Nephron (organoid): ENCODE results near the gene OR2F2.

ENCODE experiments used
- H3K27ac Mint-ChIP-seq, 3 experiments: 2 replicates each; pipeline ENCODE4 v1.8.0; 2020; ENCODE audit warnings: mixed read lengths in 3 of 3, mild to moderate bottlenecking in 2 of 3, moderate library complexity in 1 of 3
- H3K27me3 Mint-ChIP-seq: 2 replicates; pipeline ENCODE4 v1.8.0; 2021; ENCODE audit warnings: low read depth, mild to moderate bottlenecking, moderate library complexity, mixed read lengths
- H3K36me3 Mint-ChIP-seq: 2 replicates; pipeline ENCODE4 v1.8.0; 2020; ENCODE audit warnings: low read depth, mixed read lengths
- H3K4me1 Mint-ChIP-seq: 2 replicates; pipeline ENCODE4 v1.8.0; 2020; ENCODE audit warnings: mixed read lengths
- H3K4me3 Mint-ChIP-seq, 3 experiments: 2 replicates each; pipeline ENCODE4 v1.8.0; 2020; ENCODE audit warnings: mild to moderate bottlenecking in 3 of 3, mixed read lengths in 3 of 3, moderate library complexity in 2 of 3
- H3K9me3 Mint-ChIP-seq: 2 replicates; pipeline ENCODE4 v1.8.0; 2020; ENCODE audit warnings: mixed read lengths
- TF ChIP-seq, protein P1 (sequence below), 3 experiments: fragments of 200-600 bp; sonication (generic); IDR thresholded peaks; one replicate each; pipeline ENCODE4 v1.5.0; 2021; ENCODE audit warnings: antibody characterized with exemption in 3 of 3; ENCODE audit not compliant: unreplicated experiment in 3 of 3

The OR2F2 gene, protein sequence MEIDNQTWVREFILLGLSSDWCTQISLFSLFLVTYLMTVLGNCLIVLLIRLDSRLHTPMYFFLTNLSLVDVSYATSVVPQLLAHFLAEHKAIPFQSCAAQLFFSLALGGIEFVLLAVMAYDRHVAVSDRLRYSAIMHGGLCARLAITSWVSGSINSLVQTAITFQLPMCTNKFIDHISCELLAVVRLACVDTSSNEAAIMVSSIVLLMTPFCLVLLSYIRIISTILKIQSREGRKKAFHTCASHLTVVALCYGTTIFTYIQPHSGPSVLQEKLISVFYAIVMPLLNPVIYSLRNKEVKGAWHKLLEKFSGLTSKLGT

DNA sequence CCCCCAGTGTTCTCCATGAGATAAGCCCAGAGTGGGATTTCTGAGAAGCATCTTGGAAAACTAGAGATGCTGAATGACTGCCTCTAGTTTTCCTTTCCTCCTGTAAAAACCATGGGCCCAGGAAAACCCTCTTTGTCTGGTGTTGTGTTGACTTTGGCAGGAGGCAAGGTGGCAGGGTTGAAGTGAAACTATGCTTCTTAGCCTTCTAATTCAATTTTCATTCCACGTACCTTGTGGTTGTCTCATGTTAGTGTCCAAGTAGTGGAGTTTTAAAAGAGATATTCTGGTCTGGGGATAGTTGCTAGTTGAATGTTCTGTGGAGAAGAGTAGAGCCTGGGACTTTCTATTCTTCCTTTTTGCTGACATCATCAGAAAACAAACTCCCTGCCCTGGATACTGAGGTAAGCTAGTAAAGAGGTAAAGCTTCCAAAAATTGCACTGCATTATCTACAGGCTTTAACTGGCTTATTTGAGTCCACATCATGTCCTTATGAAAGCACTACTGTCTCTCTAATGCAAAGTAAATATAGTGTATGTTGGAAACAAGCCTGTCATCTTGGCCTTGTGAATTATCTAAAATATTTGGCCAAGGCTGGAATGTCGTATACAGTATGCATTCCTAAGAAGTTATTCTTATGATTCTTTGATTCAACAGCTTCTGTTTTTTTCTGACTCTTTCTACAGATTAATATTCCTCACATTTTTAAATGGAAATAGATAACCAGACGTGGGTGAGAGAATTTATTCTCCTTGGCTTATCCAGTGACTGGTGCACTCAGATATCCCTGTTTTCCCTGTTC is at the start of gene OR2F2:
OR2F2 (plus strand) TSS at position 708 of the 800 bp plus-strand sequence; CDS start at position 708, 0 bp downstream.
- H3K27me3 Mint-ChIP-seq: peaks cover 9% of the 10 kb centered on the region
- H3K36me3 Mint-ChIP-seq: no peaks in the 10 kb centered on the region
- no peak within 1 kb of the TSS for H3K4me3 Mint-ChIP-seq
- H3K9me3 Mint-ChIP-seq: no peaks in the 10 kb centered on the region
- peak within 1 kb of the TSS in 1 of 3 experiments; percentile 32 for H3K27ac Mint-ChIP-seq
- no peaks in the 10 kb centered on the region for H3K4me1 Mint-ChIP-seq
- TF ChIP-seq, protein P1, sequence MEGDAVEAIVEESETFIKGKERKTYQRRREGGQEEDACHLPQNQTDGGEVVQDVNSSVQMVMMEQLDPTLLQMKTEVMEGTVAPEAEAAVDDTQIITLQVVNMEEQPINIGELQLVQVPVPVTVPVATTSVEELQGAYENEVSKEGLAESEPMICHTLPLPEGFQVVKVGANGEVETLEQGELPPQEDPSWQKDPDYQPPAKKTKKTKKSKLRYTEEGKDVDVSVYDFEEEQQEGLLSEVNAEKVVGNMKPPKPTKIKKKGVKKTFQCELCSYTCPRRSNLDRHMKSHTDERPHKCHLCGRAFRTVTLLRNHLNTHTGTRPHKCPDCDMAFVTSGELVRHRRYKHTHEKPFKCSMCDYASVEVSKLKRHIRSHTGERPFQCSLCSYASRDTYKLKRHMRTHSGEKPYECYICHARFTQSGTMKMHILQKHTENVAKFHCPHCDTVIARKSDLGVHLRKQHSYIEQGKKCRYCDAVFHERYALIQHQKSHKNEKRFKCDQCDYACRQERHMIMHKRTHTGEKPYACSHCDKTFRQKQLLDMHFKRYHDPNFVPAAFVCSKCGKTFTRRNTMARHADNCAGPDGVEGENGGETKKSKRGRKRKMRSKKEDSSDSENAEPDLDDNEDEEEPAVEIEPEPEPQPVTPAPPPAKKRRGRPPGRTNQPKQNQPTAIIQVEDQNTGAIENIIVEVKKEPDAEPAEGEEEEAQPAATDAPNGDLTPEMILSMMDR (IDR thresholded peaks at IDR 0.05; ENCODE audit: unreplicated experiment in 3 of 3): no peak

DNA sequence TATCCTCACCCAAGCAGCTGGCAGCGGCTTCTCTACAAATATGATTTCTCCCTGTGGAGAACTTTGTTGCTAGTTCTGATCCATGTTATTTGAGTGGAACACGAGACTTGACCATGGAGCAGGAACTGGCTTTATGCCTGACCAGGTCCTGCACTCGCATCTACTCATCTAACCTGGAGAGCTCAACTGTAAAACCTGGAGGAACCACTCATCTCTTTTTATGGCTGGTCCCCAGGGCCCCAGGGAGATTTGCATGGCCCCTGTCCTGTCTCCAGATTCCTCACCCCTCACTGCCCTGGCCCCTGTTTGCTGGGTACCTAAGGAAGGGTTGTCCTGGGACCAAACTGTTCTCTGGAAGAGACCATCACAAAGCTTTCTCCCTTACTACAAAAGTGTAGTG is 49.1 kb upstream of the OR2F2 start:
- H3K4me1 Mint-ChIP-seq: peaks cover 34% of the 10 kb centered on the region
- peaks cover 29% of the 10 kb centered on the region for H3K36me3 Mint-ChIP-seq
- H3K9me3 Mint-ChIP-seq: peaks cover 23% of the 10 kb centered on the region
- peak overlapping the region in 1 of 3 experiments; percentile 70 for H3K27ac Mint-ChIP-seq
- H3K4me3 Mint-ChIP-seq: peak overlapping the region; percentile 65 to 74 (median 70)
- H3K27me3 Mint-ChIP-seq: no peaks in the 10 kb centered on the region
- TF ChIP-seq, protein P1 (IDR thresholded peaks at IDR 0.05; ENCODE audit: unreplicated experiment in 3 of 3): no peak

DNA sequence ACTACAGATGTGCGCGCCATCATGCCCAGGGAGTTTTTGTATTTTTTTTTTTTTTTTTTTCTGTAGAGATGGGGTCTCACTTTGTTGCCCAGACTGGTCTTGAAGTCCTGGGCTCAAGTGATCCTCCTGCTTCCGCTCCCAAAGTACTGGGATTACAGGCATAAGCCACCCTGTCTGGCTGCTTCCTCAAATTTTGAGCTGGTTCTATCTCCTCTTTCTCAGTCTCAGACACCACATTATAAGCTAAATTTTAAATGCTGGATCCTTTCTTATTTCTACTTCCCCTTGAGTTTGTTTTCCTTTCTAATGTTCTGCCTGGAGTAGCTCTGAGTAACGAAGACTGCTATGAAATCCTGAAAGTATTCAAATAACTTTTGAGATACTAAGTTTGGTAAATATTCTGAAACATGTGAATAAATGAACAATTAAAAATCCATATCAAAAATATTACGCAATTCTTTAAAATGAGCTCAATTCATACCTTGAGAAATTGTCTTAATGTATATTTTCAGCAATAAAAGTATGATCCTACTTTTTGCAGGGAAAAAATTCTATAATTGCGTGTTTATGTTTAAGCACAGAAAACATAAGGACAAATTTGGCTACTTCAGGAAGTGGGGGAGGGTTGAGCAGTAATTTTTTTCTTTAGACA is 48.1 kb upstream of the OR2F2 start:
- peaks cover 24% of the 10 kb centered on the region for H3K4me1 Mint-ChIP-seq
- H3K36me3 Mint-ChIP-seq: peaks cover 39% of the 10 kb centered on the region
- H3K27ac Mint-ChIP-seq: peak overlapping the region; percentile 30 to 70 (median 31)
- H3K27me3 Mint-ChIP-seq: no peaks in the 10 kb centered on the region
- TF ChIP-seq, protein P1 (IDR thresholded peaks at IDR 0.05; ENCODE audit: unreplicated experiment in 3 of 3): no peak
- peaks cover 32% of the 10 kb centered on the region for H3K9me3 Mint-ChIP-seq
- peak overlapping the region; percentile 45 to 72 (median 55) for H3K4me3 Mint-ChIP-seq

DNA sequence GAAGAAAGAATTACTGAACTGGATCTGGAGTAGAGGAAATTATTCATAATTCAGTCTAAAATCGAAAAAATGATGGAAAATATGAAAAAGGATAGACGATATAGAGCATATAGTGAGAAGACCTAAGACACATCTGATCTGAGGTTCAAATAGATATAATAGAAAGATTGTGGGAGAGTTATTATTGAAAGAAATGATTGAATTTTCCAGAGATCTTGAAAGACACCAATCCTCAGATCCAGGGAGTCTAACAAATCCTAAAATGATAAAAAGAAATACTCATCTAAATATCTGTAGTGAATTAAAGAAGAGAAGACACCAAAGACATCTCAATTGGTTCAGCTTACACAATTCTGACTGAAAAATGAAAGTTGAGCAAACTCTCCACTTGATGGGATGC is 46.0 kb upstream of the OR2F2 start:
- Mint-ChIP-seq H3K27me3 (no peaks in the 10 kb centered on the region), H3K36me3 (peaks cover 51% of the 10 kb centered on the region), H3K4me3 (no peak overlapping the region), H3K9me3 (peaks cover 37% of the 10 kb centered on the region), H3K27ac (no peak overlapping the region), H3K4me1 (peaks cover 10% of the 10 kb centered on the region)
- TF ChIP-seq, protein P1 (IDR thresholded peaks at IDR 0.05; ENCODE audit: unreplicated experiment in 3 of 3): no peak

DNA sequence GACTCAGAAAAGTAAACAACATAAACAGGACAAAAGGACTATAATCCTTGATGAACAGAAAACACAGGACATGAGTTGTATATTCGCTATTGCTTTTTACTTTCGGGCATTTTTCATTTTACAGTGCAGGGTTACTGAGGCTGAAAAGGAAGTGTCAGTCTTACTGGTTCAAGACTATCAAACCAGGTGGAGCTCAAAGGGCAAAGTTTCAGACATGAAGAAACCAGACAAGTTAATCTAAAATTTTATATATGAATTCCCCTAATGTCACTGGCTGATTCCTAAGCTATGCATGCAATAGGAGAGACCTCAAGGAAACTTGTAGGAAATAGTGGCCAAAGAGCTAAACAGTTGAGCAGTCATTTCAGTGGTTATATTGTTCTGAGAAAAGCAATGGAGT is 44.5 kb upstream of the OR2F2 start:
- Mint-ChIP-seq H3K4me3 (no peak overlapping the region), H3K27me3 (no peaks in the 10 kb centered on the region), H3K36me3 (peaks cover 59% of the 10 kb centered on the region), H3K9me3 (peaks cover 40% of the 10 kb centered on the region), H3K4me1 (peaks cover 6% of the 10 kb centered on the region), H3K27ac (no peak overlapping the region)
- TF ChIP-seq, protein P1 (IDR thresholded peaks at IDR 0.05; ENCODE audit: unreplicated experiment in 3 of 3): no peak
